Kidney epithelial cell (primary cell): ENCODE results near the gene SCYL1. TPM values are rescaled to one million over a fixed set of nuclear protein-coding genes. Genes with fewer than 3 reads are reported as not detected.

Experiments
- DNase-seq: peaks from one replicate; pipeline ENCODE4 v3.0.0-alpha.2; 2010; ENCODE audit warnings: low read depth
- H3K27me3 ChIP-seq: 2 replicates; pipeline ENCODE4 v1.6.0; 2011; ENCODE audit warnings: low read length; ENCODE audit not compliant: control insufficient read depth, insufficient read depth
- H3K36me3 ChIP-seq: 2 replicates; pipeline ENCODE4 v1.5.1; 2011; ENCODE audit warnings: low read length; ENCODE audit not compliant: control insufficient read depth, insufficient read depth
- H3K4me3 ChIP-seq: 2 replicates; pipeline ENCODE4 v1.5.1; 2011; ENCODE audit warnings: low read depth, mild to moderate bottlenecking, control low read depth, low read length
- CTCF ChIP-seq: IDR thresholded peaks from 2 replicates; pipeline ENCODE4 v1.5.1; 2011; ENCODE audit warnings: mild to moderate bottlenecking, moderate library complexity, low read length, control low read depth, inconsistent platforms; ENCODE audit not compliant: insufficient read depth, poor library complexity, severe bottlenecking
- total RNA-seq: library from RNA; depleted of rRNA; stranded (reverse); fragments of >200 nt; gene quantifications from 2 replicates; pipeline ENCODE4 v1.2.3, GENCODE V29; 2015

SCYL1 gene
- total RNA-seq, 1 donor from 2014 or later, result 121 TPM

- Histone ChIP-seq H3K27me3 (peaks cover 10% of the 10 kb centered on the region), H3K36me3 (no peaks in the 10 kb centered on the region), H3K4me3 (no peak overlapping the region)
- TF ChIP-seq CTCF, result no peak
- no peak for DNase-seq
Observed at GRCh38 chr11:65581928-65582327, 57.0 kb downstream of the SCYL1 start.

DNA sequence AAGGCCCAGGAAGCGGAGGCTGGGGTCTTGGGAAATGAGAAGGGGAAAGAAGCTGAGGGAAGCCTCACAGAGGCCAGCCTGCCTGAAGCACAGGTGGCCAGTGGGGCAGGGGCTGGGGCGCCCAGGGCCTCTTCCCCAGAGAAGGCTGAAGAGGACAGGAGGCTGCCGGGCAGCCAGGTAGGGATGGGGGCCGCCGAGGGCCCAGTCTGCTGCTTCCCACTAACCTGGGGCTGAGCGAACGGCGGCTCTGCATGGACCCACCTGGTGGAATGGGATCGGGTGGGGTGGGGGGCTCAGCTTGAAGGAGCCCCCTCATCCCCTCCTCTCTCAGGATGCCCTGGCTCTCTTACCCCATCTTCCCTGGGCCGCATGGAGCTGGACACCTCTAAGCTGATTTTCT, 58.7 kb downstream of the SCYL1 start:
- Histone ChIP-seq H3K4me3 (no peak overlapping the region), H3K36me3 (no peaks in the 10 kb centered on the region), H3K27me3 (peaks cover 10% of the 10 kb centered on the region)
- no peak for TF ChIP-seq CTCF
- no peak for DNase-seq

DNA sequence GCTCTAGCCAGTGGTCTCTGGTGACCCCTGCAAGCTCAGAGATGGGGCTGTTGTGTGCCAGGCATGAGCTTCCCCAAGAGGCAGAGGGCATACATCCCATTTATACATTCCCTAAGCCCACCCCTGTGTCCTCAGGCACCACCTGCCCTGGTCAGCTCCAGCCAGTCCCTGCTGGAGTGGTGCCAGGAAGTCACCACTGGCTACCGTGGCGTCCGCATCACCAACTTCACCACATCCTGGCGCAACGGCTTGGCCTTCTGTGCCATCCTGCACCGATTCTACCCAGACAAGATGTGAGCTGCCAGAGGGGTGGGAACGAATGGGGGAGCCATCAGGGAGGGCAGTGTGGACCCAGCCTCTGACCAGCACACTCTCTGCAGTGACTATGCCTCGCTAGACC, 59.2 kb downstream of the SCYL1 start:
- Histone ChIP-seq H3K4me3 (no peak overlapping the region), H3K27me3 (peaks cover 10% of the 10 kb centered on the region), H3K36me3 (no peaks in the 10 kb centered on the region)
- TF ChIP-seq CTCF, result no peak
- no peak for DNase-seq

DNA sequence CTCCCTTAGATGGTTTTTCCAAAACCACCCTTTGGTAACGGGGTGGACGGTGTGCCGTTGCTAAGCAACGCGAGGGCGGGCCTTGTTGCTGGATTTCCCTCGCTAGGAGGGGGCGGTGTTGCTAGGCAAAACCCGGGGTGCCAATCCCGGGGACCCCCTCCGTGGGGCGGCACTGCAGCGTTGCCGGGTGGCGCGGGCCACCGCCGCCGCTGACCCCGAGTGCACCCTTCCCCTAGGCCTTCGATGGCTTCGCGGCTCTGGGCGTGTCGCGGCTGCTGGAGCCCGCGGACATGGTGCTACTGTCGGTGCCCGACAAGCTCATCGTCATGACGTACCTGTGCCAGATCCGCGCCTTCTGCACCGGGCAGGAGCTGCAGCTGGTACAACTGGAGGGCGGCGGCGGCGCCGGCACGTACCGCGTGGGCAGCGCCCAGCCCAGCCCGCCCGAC, 59.9 kb downstream of the SCYL1 start:
- TF ChIP-seq CTCF, result no peak

DNA sequence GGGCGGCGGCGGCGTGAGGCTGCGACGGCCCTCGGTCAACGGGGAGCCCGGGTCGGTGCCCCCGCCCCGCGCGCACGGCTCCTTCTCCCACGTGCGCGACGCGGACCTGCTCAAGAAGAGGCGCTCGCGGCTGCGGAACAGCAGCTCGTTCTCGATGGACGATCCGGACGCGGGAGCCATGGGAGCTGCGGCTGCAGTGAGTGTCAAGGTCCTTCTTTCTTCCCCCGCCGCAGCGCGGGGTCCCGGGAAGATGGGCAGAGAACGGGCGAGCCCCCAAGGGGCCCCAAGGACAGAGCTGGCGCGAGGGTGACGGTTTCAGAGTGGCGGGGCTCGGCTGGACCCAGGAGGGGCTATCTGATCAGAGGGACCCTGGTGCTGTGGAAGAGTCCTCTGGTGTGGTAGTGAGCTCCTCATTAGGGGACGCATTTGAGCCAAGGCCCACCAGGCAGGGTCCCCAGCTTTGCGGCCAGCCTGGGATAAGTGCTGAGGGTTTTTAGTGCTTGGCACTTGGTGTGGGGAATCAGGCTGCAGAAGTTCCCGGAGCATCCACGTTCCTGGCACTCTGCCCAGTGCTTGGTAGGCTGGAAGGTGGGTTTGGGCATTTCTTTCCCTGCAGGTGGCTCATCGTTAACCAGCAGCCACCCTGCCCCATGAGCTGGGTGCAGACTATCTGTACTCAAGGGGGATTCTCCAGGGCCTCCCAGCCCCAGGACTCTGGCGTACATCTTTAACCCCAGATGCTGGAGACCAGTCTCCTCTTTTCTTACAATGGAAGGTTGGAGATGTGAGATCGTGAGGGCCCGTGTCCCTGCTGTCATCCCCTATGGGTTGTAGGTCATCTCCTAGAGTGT, 60.7 kb downstream of the SCYL1 start:
- no peak for DNase-seq
- Histone ChIP-seq H3K4me3 (no peak overlapping the region), H3K36me3 (no peaks in the 10 kb centered on the region), H3K27me3 (peaks cover 10% of the 10 kb centered on the region)
- TF ChIP-seq CTCF, result no peak

More for the DNA sequence above, 59.9 kb downstream of the SCYL1 start:
- DNase-seq, result no peak
- H3K36me3 ChIP-seq, result no peaks in the 10 kb centered on the region
- no peak overlapping the region for H3K4me3 ChIP-seq
- peaks cover 10% of the 10 kb centered on the region for H3K27me3 ChIP-seq

DNA sequence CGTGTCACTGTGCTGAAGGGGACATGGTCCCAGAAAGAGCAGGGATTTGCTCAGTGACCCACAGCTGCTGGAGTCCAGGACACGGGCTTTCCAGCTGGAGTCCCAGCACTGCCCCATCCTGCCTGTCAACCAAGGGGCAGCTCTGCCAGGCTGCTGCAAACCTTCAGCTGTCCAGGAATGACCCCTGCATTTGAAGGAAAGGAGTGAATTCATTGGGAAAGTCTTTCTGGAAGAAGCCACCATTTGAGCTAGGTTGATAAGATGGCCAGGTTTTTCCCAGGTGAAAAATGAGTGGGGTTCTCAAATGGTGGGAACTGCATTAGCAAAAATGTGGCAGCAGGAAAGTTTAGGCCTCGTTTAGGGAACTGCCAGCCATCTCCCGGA, 61.4 kb downstream of the SCYL1 start:
- Histone ChIP-seq H3K27me3 (peaks cover 10% of the 10 kb centered on the region), H3K36me3 (no peaks in the 10 kb centered on the region), H3K4me3 (no peak overlapping the region)
- no peak for TF ChIP-seq CTCF
- no peak for DNase-seq
